ENCODE measurements around the gene LCN6.

The LCN6 gene

DNA sequence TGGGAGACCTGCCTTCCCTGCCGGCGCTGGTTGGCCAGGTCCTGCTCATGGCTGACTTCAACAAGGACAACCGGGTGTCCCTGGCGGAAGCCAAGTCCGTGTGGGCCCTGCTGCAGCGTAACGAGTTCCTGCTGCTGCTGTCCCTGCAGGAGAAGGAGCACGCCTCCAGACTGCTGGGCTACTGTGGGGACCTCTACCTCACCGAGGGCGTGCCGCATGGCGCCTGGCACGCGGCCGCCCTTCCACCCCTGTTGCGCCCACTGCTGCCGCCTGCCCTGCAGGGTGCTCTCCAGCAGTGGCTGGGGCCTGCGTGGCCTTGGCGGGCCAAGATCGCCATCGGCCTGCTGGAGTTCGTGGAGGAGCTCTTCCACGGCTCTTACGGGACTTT is 25.4 kb downstream of the LCN6 start:
- DNase-seq (ENCODE audit: low read depth): no peak
- TF ChIP-seq, protein P1, sequence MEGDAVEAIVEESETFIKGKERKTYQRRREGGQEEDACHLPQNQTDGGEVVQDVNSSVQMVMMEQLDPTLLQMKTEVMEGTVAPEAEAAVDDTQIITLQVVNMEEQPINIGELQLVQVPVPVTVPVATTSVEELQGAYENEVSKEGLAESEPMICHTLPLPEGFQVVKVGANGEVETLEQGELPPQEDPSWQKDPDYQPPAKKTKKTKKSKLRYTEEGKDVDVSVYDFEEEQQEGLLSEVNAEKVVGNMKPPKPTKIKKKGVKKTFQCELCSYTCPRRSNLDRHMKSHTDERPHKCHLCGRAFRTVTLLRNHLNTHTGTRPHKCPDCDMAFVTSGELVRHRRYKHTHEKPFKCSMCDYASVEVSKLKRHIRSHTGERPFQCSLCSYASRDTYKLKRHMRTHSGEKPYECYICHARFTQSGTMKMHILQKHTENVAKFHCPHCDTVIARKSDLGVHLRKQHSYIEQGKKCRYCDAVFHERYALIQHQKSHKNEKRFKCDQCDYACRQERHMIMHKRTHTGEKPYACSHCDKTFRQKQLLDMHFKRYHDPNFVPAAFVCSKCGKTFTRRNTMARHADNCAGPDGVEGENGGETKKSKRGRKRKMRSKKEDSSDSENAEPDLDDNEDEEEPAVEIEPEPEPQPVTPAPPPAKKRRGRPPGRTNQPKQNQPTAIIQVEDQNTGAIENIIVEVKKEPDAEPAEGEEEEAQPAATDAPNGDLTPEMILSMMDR (conservative IDR thresholded peaks at IDR 0.05; ENCODE audit: low read length): no peak
- H3K4me3 ChIP-seq (ENCODE audit: low read length): no peak overlapping the region

DNA sequence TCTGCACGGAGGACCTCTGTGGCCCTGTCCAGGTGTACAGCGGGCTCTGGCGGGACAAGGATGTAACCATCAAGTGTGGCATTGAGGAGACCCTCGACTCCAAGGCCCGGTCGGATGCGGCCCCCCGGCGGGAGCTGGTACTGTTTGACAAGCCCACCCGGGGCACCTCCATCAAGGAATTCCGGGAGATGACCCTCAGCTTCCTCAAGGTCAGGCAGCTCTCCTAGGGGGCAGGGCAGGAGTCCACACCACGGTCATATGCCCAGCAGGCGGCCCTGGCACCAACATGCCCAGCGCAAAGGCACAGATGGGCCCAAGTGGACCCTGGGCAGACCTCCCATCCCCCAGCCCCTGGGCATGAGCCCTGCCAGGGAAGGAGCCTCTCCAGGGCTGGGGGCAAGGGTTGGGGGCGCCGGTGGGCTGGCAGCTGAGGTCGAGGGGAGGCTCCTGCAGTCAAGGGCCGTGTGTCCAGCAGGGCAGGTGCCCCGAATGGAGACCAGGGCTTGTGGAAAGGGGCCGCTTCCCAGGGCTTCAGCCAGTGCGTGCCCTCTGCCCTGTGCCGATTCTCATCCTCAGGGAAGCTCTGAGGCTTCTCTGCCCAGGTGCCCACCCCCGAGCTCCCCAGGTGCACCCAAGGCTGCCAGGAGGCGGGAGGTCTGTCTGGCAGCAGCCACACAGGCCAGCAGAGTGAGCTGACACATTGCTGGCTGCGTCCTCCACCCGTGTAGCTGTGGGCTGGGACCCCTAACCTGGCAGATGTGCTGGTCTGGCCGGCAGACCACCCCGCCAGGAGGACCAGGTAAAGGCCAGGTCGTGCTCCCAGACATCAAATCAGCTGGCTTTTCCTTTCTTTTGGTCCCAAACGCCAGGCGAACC is 26.0 kb downstream of the LCN6 start:
- DNase-seq (ENCODE audit: low read depth): no peak
- TF ChIP-seq, protein P1 (conservative IDR thresholded peaks at IDR 0.05; ENCODE audit: low read length): no peak
- no peak overlapping the region for H3K4me3 ChIP-seq (ENCODE audit: low read length)

DNA sequence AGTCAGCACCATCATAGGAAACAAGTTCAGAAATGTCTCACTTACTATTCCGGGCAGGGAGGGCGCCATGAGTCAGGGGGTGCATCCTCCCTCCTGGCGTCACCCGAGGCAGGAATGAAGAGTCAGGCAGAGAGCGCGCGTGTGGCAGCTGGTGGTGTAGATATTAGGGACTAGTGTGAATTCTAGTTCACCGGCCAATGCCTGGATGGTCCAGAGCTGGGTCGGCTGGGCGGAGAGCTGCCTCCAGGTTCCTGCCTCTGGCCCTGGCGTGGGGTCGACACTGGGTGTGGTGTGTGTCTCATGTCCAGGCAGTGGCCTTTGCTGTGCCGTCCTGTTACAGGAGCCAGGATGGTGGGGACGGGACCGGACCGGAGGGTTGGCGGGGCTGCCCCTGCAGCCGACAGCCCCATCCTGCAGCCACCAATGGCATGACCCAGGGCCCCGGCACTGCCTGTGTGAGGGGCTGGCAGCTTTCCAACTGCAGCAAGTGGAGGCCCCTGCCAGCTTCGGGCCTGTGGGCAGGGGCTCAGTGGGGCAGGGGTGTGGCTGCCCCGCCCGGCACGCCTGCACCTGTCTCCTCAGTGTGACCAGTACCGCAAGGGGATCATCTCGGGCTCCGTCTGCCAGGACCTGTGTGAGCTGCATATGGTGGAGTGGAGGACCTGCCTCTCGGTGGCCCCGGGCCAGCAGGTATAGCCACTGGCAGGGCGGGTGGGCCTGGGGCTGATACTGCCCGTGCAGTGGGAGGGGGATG is 26.8 kb downstream of the LCN6 start:
- H3K4me3 ChIP-seq (ENCODE audit: low read length): no peak overlapping the region
- TF ChIP-seq, protein P1 (conservative IDR thresholded peaks at IDR 0.05; ENCODE audit: low read length): no peak
- DNase-seq (ENCODE audit: low read depth): peak; percentile 34

DNA sequence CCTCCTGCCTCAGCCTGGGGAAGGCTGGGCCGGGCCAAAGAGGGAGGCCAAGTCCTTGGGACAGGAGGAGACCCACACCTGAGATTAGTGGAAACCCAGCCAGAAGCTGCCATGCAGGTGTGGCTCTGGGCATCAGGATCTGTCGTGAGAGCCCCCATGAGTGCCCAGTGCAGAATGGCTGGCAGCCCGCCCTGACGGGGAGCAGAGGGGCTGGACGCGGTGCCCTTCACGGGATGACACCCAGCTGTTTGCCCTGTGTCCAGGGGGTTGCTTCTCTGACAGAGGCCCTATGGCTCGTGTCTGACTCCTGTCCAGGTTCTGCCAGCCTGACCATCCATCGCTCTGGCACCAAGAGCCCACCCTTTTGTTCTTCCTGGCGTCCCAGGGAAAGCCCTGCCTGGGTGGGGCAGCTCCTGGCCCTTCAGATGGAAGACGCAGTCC is 27.4 kb downstream of the LCN6 start:
- no peak overlapping the region for H3K4me3 ChIP-seq (ENCODE audit: low read length)
- DNase-seq (ENCODE audit: low read depth): no peak
- TF ChIP-seq, protein P1 (conservative IDR thresholded peaks at IDR 0.05; ENCODE audit: low read length): no peak

DNA sequence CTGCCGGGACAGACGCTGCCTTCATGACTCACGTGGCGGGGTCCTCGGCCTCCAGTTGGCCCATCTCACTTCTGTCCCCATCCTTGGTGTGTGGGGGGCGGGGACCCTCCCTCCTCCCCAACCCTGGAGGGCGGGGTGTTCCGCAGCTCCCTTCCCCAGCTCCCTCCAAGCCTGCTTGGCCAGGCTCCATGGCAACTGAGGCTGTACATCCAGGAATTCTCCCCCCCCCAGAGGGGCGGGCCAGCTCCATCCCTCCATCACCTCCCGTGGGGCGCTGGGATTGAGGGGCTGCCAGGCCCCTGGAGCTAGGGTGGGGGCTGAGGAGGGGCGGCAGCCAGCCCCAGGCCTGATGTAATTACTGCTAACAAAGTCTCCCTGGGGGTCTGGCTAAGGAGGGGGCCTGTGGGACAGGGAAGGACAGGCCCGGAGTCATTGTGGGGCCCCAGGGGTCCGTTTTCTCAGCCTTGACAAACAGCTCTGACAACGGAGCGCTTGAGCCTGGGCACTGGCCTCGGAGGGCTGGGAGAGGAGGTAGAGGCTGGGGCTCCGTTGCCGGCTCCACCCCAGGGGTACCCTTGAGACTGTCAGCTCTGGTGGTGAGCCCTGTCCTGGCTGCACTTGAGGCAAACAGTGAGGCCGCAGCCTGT is 28.0 kb downstream of the LCN6 start:
- no peak overlapping the region for H3K4me3 ChIP-seq (ENCODE audit: low read length)
- no peak for DNase-seq (ENCODE audit: low read depth)
- TF ChIP-seq, protein P1 (conservative IDR thresholded peaks at IDR 0.05; ENCODE audit: low read length): no peak

DNA sequence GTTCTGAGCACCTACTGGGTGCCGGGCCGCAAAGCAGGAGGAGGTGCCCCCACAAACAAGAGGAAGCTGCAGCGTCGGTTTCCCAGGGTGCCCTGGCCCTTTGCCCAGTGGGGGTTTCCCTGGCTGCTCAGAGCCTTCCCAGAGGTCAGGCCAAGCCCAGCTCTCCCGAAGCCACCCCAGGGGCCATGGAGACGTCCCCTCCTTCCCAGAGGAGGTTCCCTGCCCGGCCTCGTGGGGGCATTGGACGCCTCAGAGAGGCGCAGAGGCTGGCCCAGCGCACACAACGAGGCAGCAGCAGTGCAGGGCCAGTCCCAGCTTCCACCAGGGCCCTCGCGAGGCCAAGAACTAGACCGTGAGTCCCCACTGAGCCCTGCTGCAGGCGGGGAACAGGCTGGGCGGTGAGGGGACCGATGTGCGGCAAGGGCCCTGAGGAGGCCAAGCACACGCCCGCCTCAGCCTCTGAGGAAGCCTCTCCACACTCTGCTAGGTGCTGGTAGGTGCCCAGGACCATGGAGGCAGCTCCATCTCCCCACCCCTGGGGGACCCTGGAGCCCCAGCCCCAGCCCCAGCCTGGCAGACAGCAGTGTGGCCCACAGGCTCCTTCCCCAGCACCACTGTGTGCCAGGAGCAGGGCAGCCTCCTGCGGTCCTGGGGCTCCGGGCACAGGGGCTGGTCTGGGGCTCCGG is 29.0 kb downstream of the LCN6 start:
- H3K4me3 ChIP-seq (ENCODE audit: low read length): no peak overlapping the region
- no peak for DNase-seq (ENCODE audit: low read depth)
- TF ChIP-seq, protein P1 (conservative IDR thresholded peaks at IDR 0.05; ENCODE audit: low read length): no peak

Data from AG10803 (cell line).